Nephron progenitor cell (in vitro differentiated cells): ENCODE data around the gene TMEM156.

Source experiments
- DNase-seq: peaks from one replicate; pipeline ENCODE4 v3.0.0; 2021
- H3K27ac Mint-ChIP-seq: 2 replicates; pipeline ENCODE4 v1.8.0; 2021; ENCODE audit warnings: mild to moderate bottlenecking, moderate library complexity, mixed read lengths
- H3K27me3 Mint-ChIP-seq: 2 replicates; pipeline ENCODE4 v1.8.0; 2021; ENCODE audit warnings: mild to moderate bottlenecking, low read depth, mixed read lengths; ENCODE audit not compliant: poor library complexity
- H3K36me3 Mint-ChIP-seq: 2 replicates; pipeline ENCODE4 v1.8.0; 2021; ENCODE audit warnings: low read depth, mixed read lengths
- H3K4me1 Mint-ChIP-seq: 2 replicates; pipeline ENCODE4 v1.8.0; 2021; ENCODE audit warnings: mixed read lengths
- H3K4me3 Mint-ChIP-seq: 2 replicates; pipeline ENCODE4 v1.8.0; 2021; ENCODE audit warnings: mild to moderate bottlenecking, moderate library complexity, mixed read lengths
- H3K9me3 Mint-ChIP-seq: 2 replicates; pipeline ENCODE4 v1.8.0; 2021; ENCODE audit warnings: mild to moderate bottlenecking, moderate library complexity, mixed read lengths
- TF ChIP-seq, protein P1 (sequence below): fragments of 200-600 bp; sonication (generic); IDR thresholded peaks from 2 replicates; pipeline ENCODE4 v1.5.0; 2021; ENCODE audit warnings: antibody characterized with exemption

The TMEM156 gene

DNA sequence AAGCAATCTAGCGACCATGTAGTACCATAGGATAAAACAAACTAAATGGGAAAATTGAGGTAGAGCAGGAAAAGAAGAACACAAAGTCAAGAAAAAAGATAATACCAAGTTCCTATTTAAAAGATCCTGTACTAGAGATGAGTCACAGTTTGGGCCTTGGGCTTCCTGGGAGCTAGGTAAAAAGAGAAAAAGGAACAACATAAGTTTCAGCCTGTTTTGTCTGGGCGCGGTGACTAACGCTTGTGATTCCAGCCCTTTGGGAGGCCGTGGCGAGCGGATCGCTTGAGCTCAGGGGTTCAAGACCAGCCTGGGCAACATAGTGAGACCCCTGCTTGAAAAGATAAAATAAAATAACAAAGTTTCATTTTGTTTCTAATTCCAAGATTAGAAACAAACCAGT, 14.0 kb upstream of the TMEM156 start:
- H3K27ac Mint-ChIP-seq, result peak overlapping the region; percentile 17
- H3K36me3 Mint-ChIP-seq, result peaks cover 6% of the 10 kb centered on the region

DNA sequence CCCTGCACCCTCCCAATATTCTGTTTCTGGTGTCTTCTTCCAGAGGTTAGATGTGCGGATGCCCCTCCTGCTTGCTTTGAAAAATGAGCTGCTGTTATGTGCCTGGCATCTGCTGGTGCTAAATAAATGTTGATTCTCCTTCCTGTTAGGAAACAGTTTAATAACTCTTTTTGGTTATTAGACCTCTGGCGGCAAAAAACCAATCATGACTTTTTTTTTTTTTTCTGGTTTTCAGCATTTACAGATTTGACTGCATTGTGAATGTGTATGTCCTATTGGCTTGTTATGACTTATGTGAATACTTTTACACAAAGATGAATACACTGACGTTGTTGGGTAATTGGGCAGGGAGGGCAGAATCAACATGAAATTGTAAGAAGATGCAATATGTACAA, 13.6 kb upstream of the TMEM156 start:
- TF ChIP-seq, protein P1, sequence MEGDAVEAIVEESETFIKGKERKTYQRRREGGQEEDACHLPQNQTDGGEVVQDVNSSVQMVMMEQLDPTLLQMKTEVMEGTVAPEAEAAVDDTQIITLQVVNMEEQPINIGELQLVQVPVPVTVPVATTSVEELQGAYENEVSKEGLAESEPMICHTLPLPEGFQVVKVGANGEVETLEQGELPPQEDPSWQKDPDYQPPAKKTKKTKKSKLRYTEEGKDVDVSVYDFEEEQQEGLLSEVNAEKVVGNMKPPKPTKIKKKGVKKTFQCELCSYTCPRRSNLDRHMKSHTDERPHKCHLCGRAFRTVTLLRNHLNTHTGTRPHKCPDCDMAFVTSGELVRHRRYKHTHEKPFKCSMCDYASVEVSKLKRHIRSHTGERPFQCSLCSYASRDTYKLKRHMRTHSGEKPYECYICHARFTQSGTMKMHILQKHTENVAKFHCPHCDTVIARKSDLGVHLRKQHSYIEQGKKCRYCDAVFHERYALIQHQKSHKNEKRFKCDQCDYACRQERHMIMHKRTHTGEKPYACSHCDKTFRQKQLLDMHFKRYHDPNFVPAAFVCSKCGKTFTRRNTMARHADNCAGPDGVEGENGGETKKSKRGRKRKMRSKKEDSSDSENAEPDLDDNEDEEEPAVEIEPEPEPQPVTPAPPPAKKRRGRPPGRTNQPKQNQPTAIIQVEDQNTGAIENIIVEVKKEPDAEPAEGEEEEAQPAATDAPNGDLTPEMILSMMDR, result no peak
- no peak for DNase-seq
- Mint-ChIP-seq H3K4me3 (peak overlapping the region; percentile 98), H3K27me3 (no peaks in the 10 kb centered on the region), H3K9me3 (no peaks in the 10 kb centered on the region), H3K27ac (peak overlapping the region; percentile 17), H3K36me3 (peaks cover 6% of the 10 kb centered on the region), H3K4me1 (peaks cover 44% of the 10 kb centered on the region)

More for the DNA sequence above, 14.0 kb upstream of the TMEM156 start:
- H3K27me3 Mint-ChIP-seq, result no peaks in the 10 kb centered on the region
- peak overlapping the region; percentile 98 for H3K4me3 Mint-ChIP-seq
- no peaks in the 10 kb centered on the region for H3K9me3 Mint-ChIP-seq
- no peak for DNase-seq
- peaks cover 49% of the 10 kb centered on the region for H3K4me1 Mint-ChIP-seq
- TF ChIP-seq, protein P1, result no peak

DNA sequence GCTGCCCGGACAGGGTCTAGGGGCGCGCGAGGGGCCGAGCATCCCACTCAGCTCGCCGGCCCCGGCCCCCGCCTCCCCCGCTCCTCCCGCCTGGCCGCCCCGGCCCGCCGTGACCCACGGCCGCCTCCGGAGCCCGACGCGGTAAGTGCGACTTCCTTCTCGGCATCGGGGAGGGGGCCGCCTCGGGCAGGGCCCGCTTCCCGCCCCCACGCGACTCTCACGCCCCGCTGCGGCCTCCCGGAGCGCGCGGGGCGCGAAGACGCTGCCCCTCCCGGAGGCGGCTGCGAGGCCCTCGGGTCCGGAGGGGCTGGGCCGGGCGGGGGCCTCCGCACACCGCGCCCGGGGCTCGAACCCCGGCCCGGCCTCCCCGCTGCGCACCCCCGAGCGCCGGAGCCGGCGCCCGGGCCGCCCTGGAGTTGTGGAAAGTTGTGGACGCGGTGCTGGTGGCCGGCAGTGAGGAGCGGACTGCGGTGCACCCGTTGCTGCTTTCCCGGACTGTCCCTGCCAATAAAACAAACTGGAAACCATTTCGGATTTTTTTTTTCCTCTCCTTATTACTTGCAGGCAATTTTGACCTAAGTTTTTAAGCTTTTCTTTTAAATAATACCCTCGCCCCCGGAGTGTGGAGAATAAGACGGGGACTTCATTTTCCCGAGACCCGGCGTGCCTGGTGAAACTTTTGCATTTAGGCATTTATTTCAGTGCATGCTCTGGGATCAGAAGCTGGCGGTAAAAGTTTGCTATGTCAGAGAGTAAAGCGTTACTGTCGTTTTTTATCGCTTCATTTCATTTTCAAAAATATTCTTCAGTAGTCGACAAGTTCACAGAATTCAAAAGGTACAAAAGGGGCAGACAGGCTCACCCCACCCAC, 13.0 kb upstream of the TMEM156 start:
- H3K27me3 Mint-ChIP-seq, result no peaks in the 10 kb centered on the region
- TF ChIP-seq, protein P1, result no peak
- peak; percentile 54 for DNase-seq
- no peaks in the 10 kb centered on the region for H3K9me3 Mint-ChIP-seq
- H3K36me3 Mint-ChIP-seq, result peaks cover 6% of the 10 kb centered on the region
- H3K27ac Mint-ChIP-seq, result peak overlapping the region; percentile 98
- peaks cover 38% of the 10 kb centered on the region for H3K4me1 Mint-ChIP-seq
- peak overlapping the region; percentile 98 for H3K4me3 Mint-ChIP-seq

GRCh38 chr4:39044364-39044955, 12.3 kb upstream of the TMEM156 start:
- H3K9me3 Mint-ChIP-seq, result no peaks in the 10 kb centered on the region
- peak overlapping the region; percentile 52 for H3K27ac Mint-ChIP-seq
- H3K4me3 Mint-ChIP-seq, result peak overlapping the region; percentile 89
- peaks cover 37% of the 10 kb centered on the region for H3K4me1 Mint-ChIP-seq
- peaks cover 6% of the 10 kb centered on the region for H3K36me3 Mint-ChIP-seq
- DNase-seq, result peak; percentile 97
- H3K27me3 Mint-ChIP-seq, result no peaks in the 10 kb centered on the region
- TF ChIP-seq, protein P1, result no peak

GRCh38 chr4:39043861-39044363, 11.7 kb upstream of the TMEM156 start:
- H3K27ac Mint-ChIP-seq, result peak overlapping the region; percentile 52
- peaks cover 37% of the 10 kb centered on the region for H3K4me1 Mint-ChIP-seq
- H3K27me3 Mint-ChIP-seq, result no peaks in the 10 kb centered on the region
- H3K4me3 Mint-ChIP-seq, result peak overlapping the region; percentile 89
- TF ChIP-seq, protein P1, result no peak
- H3K36me3 Mint-ChIP-seq, result peaks cover 6% of the 10 kb centered on the region
- DNase-seq, result no peak
- no peaks in the 10 kb centered on the region for H3K9me3 Mint-ChIP-seq
